ENCODE data around the gene ZNF827. TPM values are rescaled to one million over a fixed set of nuclear protein-coding genes. Genes with fewer than 3 reads are reported as not detected.
A peak's percentile ranks its signal among the peaks of the same experiment; 100 is the strongest.

The ZNF827 gene
- total RNA-seq, 1 experiment from 2014 or later, result 29.4 TPM

GRCh38 chr4:145819101-145819852, 119.3 kb downstream of the ZNF827 start:
- no peak overlapping the region for H2AK5ac ChIP-seq (ENCODE audit: insufficient read length, low read length)
- H3K14ac ChIP-seq (ENCODE audit: insufficient read depth, low read length), result no peak overlapping the region
- no peak overlapping the region for H2BK15ac ChIP-seq (ENCODE audit: low read depth, low read length)
- no peak overlapping the region for H2AFZ ChIP-seq (ENCODE audit: low read length)
- no peaks in the 10 kb centered on the region for H3K79me2 ChIP-seq (ENCODE audit: insufficient read depth, low read length)
- H2BK120ac ChIP-seq (ENCODE audit: low read depth, low read length, poor library complexity, severe bottlenecking), result no peak overlapping the region
- no peak overlapping the region for H2BK5ac ChIP-seq (ENCODE audit: insufficient read length, low read length)
- WGBS (ENCODE audit: extremely low coverage, insufficient read length, low lambda C conversion rate), result no CpG with 5 or more reads among the region's 10 CpGs
- TF ChIP-seq CTCF (conservative IDR thresholded peaks at IDR 0.05), result no peak
- H3K9ac ChIP-seq (ENCODE audit: extremely low read depth, insufficient read length, low read length), result no peak overlapping the region
- no peak overlapping the region for H3K27ac ChIP-seq (ENCODE audit: insufficient read length, low read depth, low read length)
- H3T11ph ChIP-seq (ENCODE audit: low read length), result no peak overlapping the region
- H3K27ac Mint-ChIP-seq, result peak overlapping the region in 1 of 3 experiments; percentile 78; a peak in 2 of 7 replicates
- no peak overlapping the region for H2BK12ac ChIP-seq (ENCODE audit: insufficient read length, low read depth, low read length)
- no peaks in the 10 kb centered on the region for H3K27me3 Mint-ChIP-seq (ENCODE audit: low read depth)
- H3K56ac ChIP-seq (ENCODE audit: insufficient read length, low read depth, low read length), result no peak overlapping the region
- H3K23me2 ChIP-seq (ENCODE audit: insufficient read length, low read depth, low read length, poor library complexity, severe bottlenecking), result no peaks in the 10 kb centered on the region
- no peaks in the 10 kb centered on the region for H3K27me3 ChIP-seq (ENCODE audit: insufficient read depth, low read length)
- no peak overlapping the region for H2BK20ac ChIP-seq (ENCODE audit: low read depth, low read length, poor library complexity, severe bottlenecking)
- no peak overlapping the region for H3K18ac ChIP-seq (ENCODE audit: insufficient read length, low read depth, low read length)
- H3K4me3 Mint-ChIP-seq, result no peak overlapping the region
- H3K36me3 Mint-ChIP-seq (ENCODE audit: insufficient read depth in 1 of 3, low read depth in 3 of 3), result peaks cover 39 to 74% (median 54%) of the 10 kb centered on the region in 3 experiments
- no peak overlapping the region for H3K4ac ChIP-seq (ENCODE audit: low read depth, low read length)
- H3K9me3 ChIP-seq (ENCODE audit: control insufficient read depth, low read depth, low read length), result no peaks in the 10 kb centered on the region
- no peaks in the 10 kb centered on the region for H4K20me1 ChIP-seq (ENCODE audit: control insufficient read depth, insufficient read depth, insufficient read length)
- no peak overlapping the region for H3K23ac ChIP-seq (ENCODE audit: insufficient read length, low read depth, low read length)
- peaks cover 26 to 28% of the 10 kb centered on the region in 2 experiments for H3K4me1 Mint-ChIP-seq
- H3K4me2 ChIP-seq (ENCODE audit: insufficient read depth, insufficient read length, low read length), result no peak overlapping the region
- no peak overlapping the region for H4K91ac ChIP-seq (ENCODE audit: insufficient read length, low read depth, low read length)
- peaks cover 8% of the 10 kb centered on the region; the same call in 1 of the 2 replicates for H3K4me1 ChIP-seq (ENCODE audit: insufficient read depth, low read length)
- no peak for DNase-seq
- no peaks in the 10 kb centered on the region for H3K79me1 ChIP-seq (ENCODE audit: insufficient read depth, low read depth, low read length, poor library complexity, severe bottlenecking)
- no peak overlapping the region for H4K5ac ChIP-seq (ENCODE audit: insufficient read length, low read depth, low read length)
- no peaks in the 10 kb centered on the region for H3K9me3 Mint-ChIP-seq
- H4K8ac ChIP-seq (replicated peaks; ENCODE audit: insufficient read length, low read depth, low read length), result no peak overlapping the region

Data from H9 (cell line).